Spleen (tissue), 11 donors: Measurements from ENCODE around the gene SLC25A3. TPM values are rescaled to one million over a fixed set of nuclear protein-coding genes. Genes with fewer than 3 reads are reported as not detected.
"Not testable (repeated sequence)": the region's sequence is repeated elsewhere in the genome, so short reads cannot be mapped to it uniquely, and the experiment has no call there.

ENCODE experiments used
- DNase-seq: peaks from one replicate; pipeline ENCODE4 v3.0.0-alpha.2; 2020
- H3K27ac ChIP-seq, 8 donors: fragments of 200-600 bp; sonication (generic) in 7 of 8; 1 replicate in 4 of 8; 2 replicates in 4 of 8; pipeline versions ENCODE4 v1.5.0 to v1.8.0; 2016 to 2021; ENCODE audit warnings: inconsistent platforms in 4 of 8, mild to moderate bottlenecking in 4 of 8, moderate library complexity in 1 of 8
- H3K27me3 ChIP-seq, 7 donors: fragments of 200-600 bp; sonication (generic) in 6 of 7; replicated peaks in 1 of 7; 1 replicate in 4 of 7; 2 replicates in 3 of 7; pipeline versions ENCODE4 v1.5.0 to v1.8.0; 2016 to 2021; ENCODE audit warnings: inconsistent platforms in 3 of 7, mild to moderate bottlenecking in 1 of 7
- H3K36me3 ChIP-seq, 6 donors: fragments of 200-600 bp; sonication (generic) in 5 of 6; 1 replicate in 4 of 6; 2 replicates in 2 of 6; pipeline versions ENCODE4 v1.5.0 to v1.8.0; 2016 to 2021; ENCODE audit warnings: inconsistent platforms in 2 of 6
- H3K4me1 ChIP-seq, 6 donors: fragments of 200-600 bp; sonication (generic) in 5 of 6; 1 replicate in 3 of 6; 2 replicates in 3 of 6; pipeline versions ENCODE4 v1.5.0 to v1.8.0; 2016 to 2021; ENCODE audit warnings: inconsistent platforms in 3 of 6
- H3K4me3 ChIP-seq, 8 donors: fragments of 200-600 bp; sonication (generic) in 7 of 8; 1 replicate in 4 of 8; 2 replicates in 4 of 8; pipeline versions ENCODE4 v1.5.0 to v1.8.0; 2016 to 2021; ENCODE audit warnings: inconsistent platforms in 4 of 8, mild to moderate bottlenecking in 4 of 8, moderate library complexity in 2 of 8
- H3K9me3 ChIP-seq, 8 donors: fragments of 200-600 bp; sonication (generic) in 7 of 8; 1 replicate in 4 of 8; 2 replicates in 4 of 8; pipeline versions ENCODE4 v1.5.0 to v1.8.0; 2016 to 2021; ENCODE audit warnings: inconsistent platforms in 4 of 8
- POLR2A ChIP-seq, 3 donors: fragments of 450-650 bp; IDR thresholded peaks; one replicate each; pipeline ENCODE4 v1.5.1; 2017; ENCODE audit warnings: antibody characterized with exemption in 3 of 3, mild to moderate bottlenecking in 1 of 3
- POLR2AphosphoS5 ChIP-seq, 3 donors: sonication (generic); formaldehyde crosslinking; IDR thresholded peaks; one replicate each; pipeline ENCODE4 v1.5.1; 2017; ENCODE audit warnings: antibody characterized with exemption in 3 of 3
- WGBS, 5 donors: extraction: QIAGEN DNeasy Blood & Tissue Kit in 3 of 5; methylation state at CpG; one replicate each; pipeline versions ENCODE4 v1.1.5 to v1.1.7; 2013 to 2018; 5-methylcytosine and 5-hydroxymethylcytosine counted together
- intact Hi-C: fragments of 100-400 bp; cut with DNase I; formaldehyde crosslinking; loops from one replicate; pipeline ENCODE4 v1.15.0; 2023; ENCODE audit warnings: low total_unique reads
- polyA plus RNA-seq, 3 donors: library from polyadenylated mRNA; stranded (reverse); fragments of 200-250 nt; gene quantifications; one replicate each; pipeline ENCODE4 v1.2.1, GENCODE V29; 2013
- total RNA-seq, 7 donors: library from RNA; depleted of rRNA in 3 of 7; stranded (reverse); fragments of >200 nt in 3 of 7; fragmentation: NEBNext Ultra II Directional in 4 of 7; extraction: Animal tissue kit (Norgen Biotek cat#: 25700) in 4 of 7; gene quantifications; one replicate each; pipeline versions ENCODE4 v1.1.0 to v1.2.1, GENCODE V29; 2016 to 2021
- TF ChIP-seq, protein P1 (sequence below), 11 experiments: fragments of 200-600 bp in 7 of 11; fragments of 450-650 bp in 4 of 11; sonication (generic) in 4 of 11; IDR thresholded peaks in 8 of 11; conservative IDR thresholded peaks in 3 of 11; 1 replicate in 7 of 11; 2 replicates in 4 of 11; pipeline versions ENCODE4 v1.4.0 to v1.8.0; 2016 to 2021; ENCODE audit warnings: antibody characterized with exemption in 11 of 11, inconsistent platforms in 4 of 11, mild to moderate bottlenecking in 1 of 11
- donor health status: healthy with polysubstance abuse.
- donor health status: DM: no; HTN: no; CAD: no; lungs with moderate emphysema.
- donor health status: DM: no; HTN: no; CAD: no.
- donor health status: Bipolar disorder and iron deficiency.
- donor health status: healthy.
- donor health status: DM: no; HTN: no; CAD: no.
- donor health status: DM: yes; HTN: yes; CAD: no.

Gene SLC25A3
- total and polyA plus RNA-seq, 10 donors, result 246 to 443 (median 300) TPM

DNA sequence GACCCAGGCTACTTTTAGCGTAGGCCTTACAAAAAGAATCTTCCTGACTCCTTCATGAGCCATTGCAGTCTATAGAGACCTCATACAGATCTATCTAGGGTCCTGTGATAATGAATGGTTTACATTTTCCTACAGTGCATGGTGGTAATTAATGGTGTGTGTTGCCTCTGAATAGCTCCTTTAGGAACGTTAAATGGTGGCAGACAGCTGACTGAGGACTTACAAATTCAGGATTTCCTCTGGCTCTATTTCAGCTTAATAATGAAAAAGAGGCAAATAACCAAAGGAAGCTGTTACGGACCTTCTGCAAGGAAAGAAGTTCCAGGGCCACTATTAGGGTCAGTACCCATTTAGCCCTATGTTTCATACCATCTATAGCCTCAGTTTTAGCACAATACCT is 46.0 kb downstream of the SLC25A3 start:
- Histone ChIP-seq H3K27me3 (no peaks in the 10 kb centered on the region), H3K4me1 (peaks cover 6 to 84% (median 32%) of the 10 kb centered on the region in 6 donors), H3K9me3 (no peaks in the 10 kb centered on the region), H3K36me3 (no peaks in the 10 kb centered on the region), H3K4me3 (no peak overlapping the region), H3K27ac (peak overlapping the region in 3 of 8 donors; percentile 16 to 66 (median 30))
- TF ChIP-seq POLR2AphosphoS5 (IDR thresholded peaks at IDR 0.05), result no peak
- TF ChIP-seq POLR2A (IDR thresholded peaks at IDR 0.05), result no peak
- TF ChIP-seq, protein P1, sequence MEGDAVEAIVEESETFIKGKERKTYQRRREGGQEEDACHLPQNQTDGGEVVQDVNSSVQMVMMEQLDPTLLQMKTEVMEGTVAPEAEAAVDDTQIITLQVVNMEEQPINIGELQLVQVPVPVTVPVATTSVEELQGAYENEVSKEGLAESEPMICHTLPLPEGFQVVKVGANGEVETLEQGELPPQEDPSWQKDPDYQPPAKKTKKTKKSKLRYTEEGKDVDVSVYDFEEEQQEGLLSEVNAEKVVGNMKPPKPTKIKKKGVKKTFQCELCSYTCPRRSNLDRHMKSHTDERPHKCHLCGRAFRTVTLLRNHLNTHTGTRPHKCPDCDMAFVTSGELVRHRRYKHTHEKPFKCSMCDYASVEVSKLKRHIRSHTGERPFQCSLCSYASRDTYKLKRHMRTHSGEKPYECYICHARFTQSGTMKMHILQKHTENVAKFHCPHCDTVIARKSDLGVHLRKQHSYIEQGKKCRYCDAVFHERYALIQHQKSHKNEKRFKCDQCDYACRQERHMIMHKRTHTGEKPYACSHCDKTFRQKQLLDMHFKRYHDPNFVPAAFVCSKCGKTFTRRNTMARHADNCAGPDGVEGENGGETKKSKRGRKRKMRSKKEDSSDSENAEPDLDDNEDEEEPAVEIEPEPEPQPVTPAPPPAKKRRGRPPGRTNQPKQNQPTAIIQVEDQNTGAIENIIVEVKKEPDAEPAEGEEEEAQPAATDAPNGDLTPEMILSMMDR (IDR thresholded peaks at IDR 0.05 in 8 of 11, conservative IDR thresholded peaks at IDR 0.05 in 3 of 11), result no peak
- intact Hi-C loops, result no loop called here
- DNase-seq, result no peak
- WGBS, 5 donors, result 59 to 81% (median 61%) methylated on average over 3 of the region's 3 CpGs

- Histone ChIP-seq H3K4me1 (peaks cover 16 to 81% (median 46%) of the 10 kb centered on the region in 6 donors), H3K4me3 (peak overlapping the region in 3 of 8 donors; percentile 89 to 95 (median 92)), H3K27ac (peak overlapping the region in 1 of 8 donors; percentile 98)
- intact Hi-C loops, DNase-seq, H3K27me3 ChIP-seq, H3K9me3 ChIP-seq, H3K36me3 ChIP-seq: not testable (repeated sequence)
- 91 to 99% (median 94%) methylated on average over 5 of the region's 5 CpGs for WGBS, 5 donors
Measured at GRCh38 chr12:98642801-98643200, 49.3 kb downstream of the SLC25A3 start.

GRCh38 chr12:98644433-98644711 is 50.9 kb downstream of the SLC25A3 start:
- TF ChIP-seq, protein P1 (IDR thresholded peaks at IDR 0.05 in 8 of 11, conservative IDR thresholded peaks at IDR 0.05 in 3 of 11), result peak in 1 of 11 experiments; percentile 17
- TF ChIP-seq POLR2A (IDR thresholded peaks at IDR 0.05) (no peak), POLR2AphosphoS5 (IDR thresholded peaks at IDR 0.05) (no peak)
- peak overlapping the region; percentile 89 to 99 (median 96) for H3K4me3 ChIP-seq
- no peak for DNase-seq
- peak overlapping the region; percentile 74 to 98 (median 96) for H3K27ac ChIP-seq
- H3K9me3 ChIP-seq, result no peaks in the 10 kb centered on the region
- peaks cover 16 to 81% (median 43%) of the 10 kb centered on the region in 6 donors for H3K4me1 ChIP-seq
- no peaks in the 10 kb centered on the region for H3K27me3 ChIP-seq
- intact Hi-C loops, result no loop called here
- WGBS, 5 donors, result 0 to 1% (median 0%) methylated on average over 15 to 20 of the region's 20 CpGs
- peaks cover 0 to 16% (median 3%) of the 10 kb centered on the region in 6 donors for H3K36me3 ChIP-seq

DNA sequence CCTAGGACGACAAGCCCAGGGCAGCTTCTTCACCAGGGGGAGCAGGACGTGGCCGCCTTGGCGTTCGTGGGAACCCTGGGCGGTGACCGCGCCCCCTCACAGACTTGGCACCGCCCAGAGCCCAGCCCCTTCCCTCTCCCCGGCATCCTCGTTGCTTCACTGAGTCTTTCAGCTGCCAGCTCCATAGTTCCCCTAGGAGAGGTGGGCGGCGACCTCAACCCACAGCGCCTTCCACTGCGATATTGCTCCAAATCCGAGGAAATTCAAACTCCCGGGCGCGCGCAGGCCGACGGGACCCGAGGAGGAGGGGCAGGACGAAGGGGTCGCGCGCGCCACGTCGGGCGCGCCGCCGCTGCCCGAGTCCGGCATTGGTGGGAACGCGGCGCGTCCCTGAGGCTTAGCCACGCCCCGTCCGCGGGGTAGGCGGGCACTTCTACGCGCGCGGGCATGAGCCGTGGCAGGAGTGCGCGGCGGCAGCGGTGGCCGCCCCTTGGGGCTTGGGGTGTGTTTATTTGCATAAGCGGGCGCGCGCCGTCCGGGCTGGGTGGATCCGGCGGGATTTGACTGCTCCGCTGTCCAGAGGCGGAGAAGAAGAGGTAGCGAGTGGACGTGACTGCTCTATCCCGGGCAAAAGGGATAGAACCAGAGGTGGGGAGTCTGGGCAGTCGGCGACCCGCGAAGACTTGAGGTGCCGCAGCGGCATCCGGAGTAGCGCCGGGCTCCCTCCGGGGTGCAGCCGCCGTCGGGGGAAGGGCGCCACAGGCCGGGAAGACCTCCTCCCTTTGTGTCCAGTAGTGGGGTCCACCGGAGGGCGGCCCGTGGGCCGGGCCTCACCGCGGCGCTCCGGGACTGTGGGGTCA is 51.5 kb downstream of the SLC25A3 start, which contains the start of the genes APAF1 and IKBIP:
TSS of gene APAF1 (plus strand) at position 579 of the 860 bp plus-strand sequence. CDS start 3,070 bp downstream, outside the sequence.
TSS of gene IKBIP (minus strand) at position 77 of the 860 bp plus-strand sequence. CDS start 87 bp downstream, outside the sequence.
- peaks cover 16 to 75% (median 39%) of the 10 kb centered on the region in 6 donors for H3K4me1 ChIP-seq
- peak within 1 kb of the TSS; percentile 74 to 98 (median 96) for H3K27ac ChIP-seq
- peaks cover 0 to 22% (median 9%) of the 10 kb centered on the region in 6 donors for H3K36me3 ChIP-seq
- TF ChIP-seq, protein P1 (IDR thresholded peaks at IDR 0.05 in 8 of 11, conservative IDR thresholded peaks at IDR 0.05 in 3 of 11), result peak in 1 of 11 experiments; percentile 38
- TF ChIP-seq POLR2A (IDR thresholded peaks at IDR 0.05) (peak; percentile 11 to 67 (median 42)), POLR2AphosphoS5 (IDR thresholded peaks at IDR 0.05) (peak; percentile 91 to 95 (median 93))
- 0 to 1% (median 0%) methylated on average over 42 to 91 of the region's 91 CpGs for WGBS, 5 donors
- peak; percentile 100 for DNase-seq
- intact Hi-C loops, result loop anchor here (5.0 kb wide), 1 partner anchor 53 kb away; the partner anchor contains the start of gene SLC25A3
- H3K27me3 ChIP-seq, result no peaks in the 10 kb centered on the region
- no peaks in the 10 kb centered on the region for H3K9me3 ChIP-seq
- peak within 1 kb of the TSS; percentile 89 to 99 (median 96) for H3K4me3 ChIP-seq
